ACHN (cell line): ENCODE measurements around the gene SMPD1.

Experiments
- DNase-seq: peaks from one replicate; pipeline ENCODE4 v3.0.0-alpha.2; 2015
- in situ Hi-C: cut with HindIII; loops from 2 replicates; pipeline ENCODE4 v1.10.0; 2017; ENCODE audit warnings: low sequenced_read_pairs, low pct_ligation_motif_present, low pct_unique_long_range_greater_than_20kb

The SMPD1 gene

GRCh38 chr11:6440906-6441358 is 50.7 kb downstream of the SMPD1 start, which contains the start of gene HPX:
TSS of gene HPX (minus strand) at chr11:6440987. CDS start at chr11:6440963, 24 bp downstream.
- in situ Hi-C loops, result no loop called here
- no peak for DNase-seq

DNA sequence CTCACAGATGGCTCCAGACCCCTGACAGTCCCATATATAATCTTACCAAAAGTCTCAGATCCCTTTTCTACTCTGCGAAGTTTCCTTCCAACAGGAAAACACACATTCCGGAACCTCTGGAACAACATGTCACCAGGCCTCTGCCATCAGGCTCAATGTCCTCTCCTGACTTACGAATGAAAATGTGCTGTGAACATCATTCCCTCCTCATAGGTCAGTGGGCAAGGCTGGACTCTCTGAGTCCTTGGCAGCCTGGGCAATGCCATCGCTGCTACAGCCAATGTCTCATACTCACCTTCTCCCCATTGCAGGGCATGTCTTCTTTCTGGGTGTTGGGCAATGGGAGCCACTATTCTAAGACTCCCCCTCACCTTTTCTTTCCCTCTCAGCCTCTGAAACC is 52.2 kb downstream of the SMPD1 start:
- DNase-seq, result no peak
- in situ Hi-C loops, result no loop called here

DNA sequence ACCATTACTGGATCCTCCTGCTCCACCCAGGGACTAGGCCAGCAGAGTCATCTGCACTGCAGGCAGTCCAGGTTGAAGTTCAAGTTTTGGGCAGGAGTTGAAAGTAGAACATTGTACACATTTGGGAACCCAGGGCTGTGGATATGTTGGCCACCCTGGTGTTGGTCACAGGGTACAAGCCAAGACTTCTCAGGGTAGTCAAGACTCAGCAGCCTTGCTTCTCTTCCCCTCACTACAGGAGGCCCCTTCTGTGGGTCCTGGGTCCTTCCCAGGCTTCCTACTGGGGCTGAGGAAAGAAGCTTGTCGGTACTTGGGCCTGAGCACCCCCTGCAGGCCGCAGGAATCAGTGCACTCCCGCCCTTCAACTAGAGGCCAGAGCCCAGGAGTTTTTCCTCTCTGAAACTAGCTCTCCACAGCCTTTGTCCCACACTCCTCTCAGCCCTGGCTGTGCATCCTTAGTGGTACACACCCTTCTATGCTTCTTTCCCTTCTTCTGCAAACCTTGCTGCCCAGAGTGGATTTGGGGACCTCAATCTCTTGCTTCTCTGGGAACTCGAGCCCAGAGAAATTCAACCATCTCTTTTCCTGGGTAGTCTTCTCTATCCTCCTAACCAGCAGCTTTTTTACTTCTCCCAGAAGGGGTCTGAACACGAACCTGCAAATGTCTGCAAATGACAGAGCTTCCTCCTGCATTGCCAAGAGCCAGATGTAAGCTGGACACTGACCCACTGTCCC is 53.2 kb downstream of the SMPD1 start:
- in situ Hi-C loops, result no loop called here
- DNase-seq, result peak; percentile 48
